Measurements from ENCODE around the gene CHPT1.

DNA sequence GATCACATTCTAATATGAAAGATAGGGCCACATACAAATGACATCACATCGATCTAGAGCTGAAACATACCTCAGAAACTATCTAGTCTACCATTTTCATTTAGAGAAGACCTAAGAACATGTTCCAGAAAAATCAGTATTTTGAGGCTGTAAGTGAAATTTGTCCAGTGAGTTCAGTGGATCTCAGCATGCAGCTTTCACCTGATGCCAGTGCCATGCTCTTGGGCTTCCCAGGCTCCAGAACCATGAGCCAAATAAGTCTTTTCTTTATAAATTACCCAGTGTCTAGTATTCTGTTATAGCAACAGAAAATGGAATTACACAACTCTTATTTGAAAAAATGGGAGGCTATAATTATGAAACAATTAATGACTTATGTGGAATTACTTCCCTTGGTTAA is 9.0 kb downstream of the CHPT1 start:
- TF ChIP-seq, protein P1, sequence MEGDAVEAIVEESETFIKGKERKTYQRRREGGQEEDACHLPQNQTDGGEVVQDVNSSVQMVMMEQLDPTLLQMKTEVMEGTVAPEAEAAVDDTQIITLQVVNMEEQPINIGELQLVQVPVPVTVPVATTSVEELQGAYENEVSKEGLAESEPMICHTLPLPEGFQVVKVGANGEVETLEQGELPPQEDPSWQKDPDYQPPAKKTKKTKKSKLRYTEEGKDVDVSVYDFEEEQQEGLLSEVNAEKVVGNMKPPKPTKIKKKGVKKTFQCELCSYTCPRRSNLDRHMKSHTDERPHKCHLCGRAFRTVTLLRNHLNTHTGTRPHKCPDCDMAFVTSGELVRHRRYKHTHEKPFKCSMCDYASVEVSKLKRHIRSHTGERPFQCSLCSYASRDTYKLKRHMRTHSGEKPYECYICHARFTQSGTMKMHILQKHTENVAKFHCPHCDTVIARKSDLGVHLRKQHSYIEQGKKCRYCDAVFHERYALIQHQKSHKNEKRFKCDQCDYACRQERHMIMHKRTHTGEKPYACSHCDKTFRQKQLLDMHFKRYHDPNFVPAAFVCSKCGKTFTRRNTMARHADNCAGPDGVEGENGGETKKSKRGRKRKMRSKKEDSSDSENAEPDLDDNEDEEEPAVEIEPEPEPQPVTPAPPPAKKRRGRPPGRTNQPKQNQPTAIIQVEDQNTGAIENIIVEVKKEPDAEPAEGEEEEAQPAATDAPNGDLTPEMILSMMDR (IDR thresholded peaks at IDR 0.05): no peak
- TF ChIP-seq POLR2A (IDR thresholded peaks at IDR 0.05) (no peak), EP300 (IDR thresholded peaks at IDR 0.05) (no peak)
